NCI-H345 treated with DMSO at 0.1 percent for 48 hours (cell line): ENCODE data around the gene SLC34A1.
"Not testable (repeated sequence)": the region's sequence is repeated elsewhere in the genome, so short reads cannot be mapped to it uniquely, and the experiment has no call there.

Experiments
- DNase-seq: peaks from one replicate; lab custom pipeline; 2025; ENCODE audit not compliant: unreplicated experiment; lab: John Stamatoyannopoulos, UW

The SLC34A1 gene, protein sequence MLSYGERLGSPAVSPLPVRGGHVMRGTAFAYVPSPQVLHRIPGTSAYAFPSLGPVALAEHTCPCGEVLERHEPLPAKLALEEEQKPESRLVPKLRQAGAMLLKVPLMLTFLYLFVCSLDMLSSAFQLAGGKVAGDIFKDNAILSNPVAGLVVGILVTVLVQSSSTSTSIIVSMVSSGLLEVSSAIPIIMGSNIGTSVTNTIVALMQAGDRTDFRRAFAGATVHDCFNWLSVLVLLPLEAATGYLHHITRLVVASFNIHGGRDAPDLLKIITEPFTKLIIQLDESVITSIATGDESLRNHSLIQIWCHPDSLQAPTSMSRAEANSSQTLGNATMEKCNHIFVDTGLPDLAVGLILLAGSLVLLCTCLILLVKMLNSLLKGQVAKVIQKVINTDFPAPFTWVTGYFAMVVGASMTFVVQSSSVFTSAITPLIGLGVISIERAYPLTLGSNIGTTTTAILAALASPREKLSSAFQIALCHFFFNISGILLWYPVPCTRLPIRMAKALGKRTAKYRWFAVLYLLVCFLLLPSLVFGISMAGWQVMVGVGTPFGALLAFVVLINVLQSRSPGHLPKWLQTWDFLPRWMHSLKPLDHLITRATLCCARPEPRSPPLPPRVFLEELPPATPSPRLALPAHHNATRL

DNA sequence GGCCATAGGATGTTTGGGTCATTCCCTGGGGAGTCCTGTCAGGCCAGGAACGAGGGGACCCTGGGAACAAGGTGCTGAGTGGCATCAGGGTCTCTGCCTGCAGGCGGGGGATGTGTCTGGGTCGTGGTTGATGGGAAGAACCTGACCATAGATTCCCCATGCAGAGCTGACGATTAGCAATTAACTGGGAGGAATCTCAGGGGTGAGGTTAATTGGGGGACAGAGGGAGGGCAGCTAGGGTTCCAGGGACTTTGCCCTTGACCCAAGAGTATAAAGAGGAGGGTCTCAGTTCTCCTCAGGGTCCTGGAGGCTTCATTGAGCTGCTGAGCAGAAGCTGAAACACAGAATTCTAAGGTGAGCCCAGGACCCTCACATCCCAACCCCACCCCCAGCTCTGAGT is at the start of gene SLC34A1:
Gene SLC34A1, plus strand, starts transcription at position 301 of the 400 bp plus-strand sequence. CDS start 1,308 bp downstream, outside the sequence.
- DNase-seq = no peak

- DNase-seq = no peak
These were observed 49.2 kb upstream of the SLC34A1 start for GRCh38 chr5:177334781-177335700.

DNA sequence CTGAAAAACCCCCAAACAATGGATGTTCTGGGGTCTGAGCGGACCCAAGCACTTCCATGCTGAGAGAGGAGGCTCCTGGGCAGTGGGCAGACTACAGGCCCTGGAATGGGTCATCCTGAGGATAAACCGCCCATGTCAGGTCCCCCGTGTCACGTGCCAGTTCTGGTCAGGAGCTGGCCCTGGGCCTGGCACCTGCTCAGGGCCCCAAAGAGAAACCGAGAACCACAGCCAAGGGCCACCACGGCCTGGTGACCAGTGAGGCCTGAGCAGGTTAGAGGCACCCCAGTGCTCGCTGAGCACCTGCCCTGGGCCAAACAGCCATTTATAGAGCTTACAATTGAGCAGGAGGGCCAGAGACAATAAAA is 48.6 kb upstream of the SLC34A1 start:
- no peak for DNase-seq

GRCh38 chr5:177336112-177336511 is 48.1 kb upstream of the SLC34A1 start:
- no peak for DNase-seq

GRCh38 chr5:177336603-177337494 is 47.4 kb upstream of the SLC34A1 start:
- no peak for DNase-seq

DNA sequence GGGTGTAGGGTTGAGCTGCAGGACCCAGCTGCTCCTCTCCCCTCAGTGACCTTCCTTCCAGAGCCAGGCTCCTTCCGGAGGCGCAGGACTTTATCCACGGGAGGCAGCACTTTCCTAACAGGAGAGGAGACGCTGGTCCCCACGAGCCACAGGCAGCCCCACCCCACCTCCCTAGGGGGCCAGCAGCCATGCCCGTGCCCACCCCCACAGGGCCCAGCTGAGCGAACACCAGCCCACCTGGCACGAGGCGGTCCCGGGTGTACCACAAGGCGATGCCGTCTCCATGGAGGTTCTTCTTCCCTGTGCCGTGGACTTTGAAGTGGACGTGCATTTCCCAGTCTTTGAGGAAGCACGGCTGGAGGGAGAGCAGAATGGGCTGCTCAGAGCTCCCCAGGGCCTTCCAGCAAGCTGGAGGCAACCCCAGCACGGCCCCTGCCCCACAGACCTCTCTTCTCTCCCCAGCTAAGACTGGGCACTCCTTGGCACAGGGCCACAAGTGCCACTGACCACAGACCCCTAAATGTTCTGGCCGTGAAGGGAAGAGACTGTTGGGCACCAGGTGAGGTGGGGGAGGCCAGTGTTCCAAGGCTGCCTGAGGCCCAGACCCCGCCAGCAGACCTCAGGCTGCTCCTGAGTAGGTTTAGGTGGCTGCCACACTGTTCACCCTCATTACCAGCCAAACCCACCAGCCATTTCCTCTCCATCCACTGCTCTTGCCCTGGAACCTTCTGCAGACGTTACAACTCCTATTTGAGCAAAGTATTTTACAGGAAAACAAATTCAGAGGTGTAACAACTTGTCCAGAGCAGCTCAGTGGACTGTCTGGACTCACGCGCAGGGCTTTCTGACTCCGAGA is 45.8 kb upstream of the SLC34A1 start:
- DNase-seq = no peak

DNA sequence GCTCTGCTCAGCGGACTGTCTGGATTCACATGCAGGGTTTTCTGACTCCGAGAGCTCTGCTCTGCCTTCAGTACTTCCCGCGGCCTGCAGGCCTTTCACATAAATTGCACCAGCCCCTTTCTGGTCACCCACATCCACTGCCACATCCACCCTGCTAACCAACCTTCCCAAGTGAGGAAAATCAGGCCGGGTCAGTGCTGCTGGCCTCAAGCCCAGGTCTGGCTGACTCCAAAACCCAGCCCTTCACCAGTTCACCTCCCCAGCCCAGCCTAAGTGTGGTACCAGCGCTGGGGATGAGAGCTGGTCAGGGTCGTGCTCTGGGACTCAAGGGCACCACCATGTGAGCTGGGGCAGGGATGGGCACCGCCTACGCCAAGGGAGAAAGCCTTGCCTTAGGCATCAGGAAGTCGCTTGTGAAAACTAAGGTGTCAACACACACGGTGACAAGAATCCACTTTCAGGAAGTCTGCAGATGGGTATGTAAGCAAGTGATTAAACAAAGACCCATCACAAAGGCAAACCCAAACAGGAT is 45.1 kb upstream of the SLC34A1 start:
- no peak for DNase-seq

DNA sequence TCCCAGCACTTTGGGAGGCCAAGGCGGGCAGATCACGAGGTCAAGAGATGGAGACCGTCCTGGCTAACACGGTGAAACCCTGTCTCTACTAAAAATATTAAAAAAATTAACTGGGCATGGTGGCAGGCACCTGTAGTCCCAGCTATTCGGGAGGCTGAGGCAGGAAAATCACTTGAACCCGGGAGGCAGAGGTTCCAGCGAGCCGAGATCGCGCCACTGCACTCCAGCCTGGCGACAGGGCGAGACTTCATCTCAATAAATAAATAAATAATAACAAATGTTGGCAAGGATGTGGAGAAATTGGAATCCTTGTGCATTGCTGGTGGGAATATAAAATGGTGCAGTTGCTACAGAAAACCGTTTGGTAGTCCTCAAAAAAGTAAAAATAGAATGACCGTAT is 41.2 kb upstream of the SLC34A1 start:
- DNase-seq = not testable (repeated sequence)

DNA sequence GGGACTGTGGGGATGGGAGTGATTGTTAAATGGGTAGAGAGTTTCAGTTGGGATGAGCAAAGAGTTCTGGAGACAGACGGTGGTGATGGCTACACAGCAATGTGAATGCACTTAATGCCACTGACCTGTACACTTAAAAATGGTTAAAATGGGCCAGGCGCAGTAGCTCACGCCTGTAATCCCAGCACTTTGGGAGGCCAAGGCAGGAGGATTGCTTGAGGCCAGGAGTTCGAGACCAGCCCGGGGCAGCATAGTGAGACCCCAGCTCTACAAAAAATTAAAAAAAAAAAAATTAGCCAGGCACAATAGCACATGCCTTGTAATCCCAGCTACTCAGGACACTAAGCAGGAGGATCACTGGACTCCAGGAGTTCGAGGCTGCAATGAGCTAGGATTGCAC is 40.5 kb upstream of the SLC34A1 start:
- DNase-seq = no peak

GRCh38 chr5:177344891-177345290 is 39.3 kb upstream of the SLC34A1 start:
- no peak for DNase-seq

- DNase-seq = no peak
These were observed 37.4 kb upstream of the SLC34A1 start for GRCh38 chr5:177346820-177347219.

GRCh38 chr5:177347699-177348098 is 36.5 kb upstream of the SLC34A1 start:
- no peak for DNase-seq

DNA sequence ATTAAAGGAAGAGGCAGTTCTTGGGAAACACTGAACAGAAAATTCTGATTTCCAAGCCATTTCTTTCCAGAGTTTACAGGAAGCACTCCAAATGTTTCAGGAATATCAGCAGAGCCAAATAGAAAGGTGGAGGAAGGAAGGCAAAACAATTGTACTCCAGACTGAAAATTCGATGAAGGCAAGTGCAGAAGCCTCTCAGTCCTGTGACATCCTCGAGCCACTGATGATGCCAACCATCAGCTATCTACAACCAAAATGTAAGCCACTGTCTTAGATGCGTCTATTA is 34.9 kb upstream of the SLC34A1 start:
- no peak for DNase-seq

DNA sequence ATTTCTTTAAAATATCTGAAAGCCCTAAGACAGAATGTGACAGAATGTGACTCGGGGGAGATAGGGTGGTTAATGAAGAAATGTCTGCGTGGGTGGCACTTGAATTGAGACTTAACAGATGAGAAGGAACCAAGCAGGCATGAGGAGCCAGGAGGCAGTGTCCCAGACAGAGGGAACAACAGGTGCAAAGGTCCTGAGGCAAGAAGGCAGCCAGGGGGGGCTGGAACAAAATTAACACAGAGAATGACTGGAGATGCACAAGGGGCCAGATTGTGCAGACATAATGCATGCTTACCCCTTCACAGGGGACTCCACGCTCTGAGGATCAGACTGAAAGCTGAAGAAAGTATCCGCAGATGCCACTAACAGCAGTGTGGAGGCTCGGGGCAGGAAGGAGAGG is 34.5 kb upstream of the SLC34A1 start:
- no peak for DNase-seq

DNA sequence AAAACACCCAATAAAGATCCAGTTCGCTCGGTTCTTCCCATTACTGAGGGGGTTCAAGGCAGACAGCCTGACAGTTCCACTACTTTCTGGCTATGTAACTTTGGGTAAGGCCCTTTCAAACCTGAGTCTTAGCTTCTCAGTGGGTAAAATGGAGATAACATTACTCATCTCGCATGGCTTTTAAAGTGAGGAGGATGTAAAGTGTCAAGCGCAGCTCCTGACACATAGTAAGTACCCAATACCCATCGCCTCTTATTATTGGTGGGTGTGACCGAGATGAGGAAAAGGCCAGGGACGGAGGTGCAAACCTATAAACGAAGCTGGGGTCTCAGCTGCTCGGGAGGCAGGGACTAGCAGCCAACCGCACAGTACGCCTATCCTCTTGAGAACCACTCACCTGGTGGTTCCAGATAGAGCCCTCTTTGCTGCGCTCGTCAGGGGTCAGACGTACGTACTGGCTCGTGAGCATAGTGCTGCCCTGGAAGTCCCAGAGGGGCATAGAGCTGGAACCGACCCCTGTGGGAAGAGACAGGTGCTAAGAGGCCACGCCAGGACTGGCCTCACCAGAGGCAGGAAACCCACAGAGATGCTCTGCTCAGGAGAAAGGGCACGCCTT is 33.4 kb upstream of the SLC34A1 start:
- no peak for DNase-seq

DNA sequence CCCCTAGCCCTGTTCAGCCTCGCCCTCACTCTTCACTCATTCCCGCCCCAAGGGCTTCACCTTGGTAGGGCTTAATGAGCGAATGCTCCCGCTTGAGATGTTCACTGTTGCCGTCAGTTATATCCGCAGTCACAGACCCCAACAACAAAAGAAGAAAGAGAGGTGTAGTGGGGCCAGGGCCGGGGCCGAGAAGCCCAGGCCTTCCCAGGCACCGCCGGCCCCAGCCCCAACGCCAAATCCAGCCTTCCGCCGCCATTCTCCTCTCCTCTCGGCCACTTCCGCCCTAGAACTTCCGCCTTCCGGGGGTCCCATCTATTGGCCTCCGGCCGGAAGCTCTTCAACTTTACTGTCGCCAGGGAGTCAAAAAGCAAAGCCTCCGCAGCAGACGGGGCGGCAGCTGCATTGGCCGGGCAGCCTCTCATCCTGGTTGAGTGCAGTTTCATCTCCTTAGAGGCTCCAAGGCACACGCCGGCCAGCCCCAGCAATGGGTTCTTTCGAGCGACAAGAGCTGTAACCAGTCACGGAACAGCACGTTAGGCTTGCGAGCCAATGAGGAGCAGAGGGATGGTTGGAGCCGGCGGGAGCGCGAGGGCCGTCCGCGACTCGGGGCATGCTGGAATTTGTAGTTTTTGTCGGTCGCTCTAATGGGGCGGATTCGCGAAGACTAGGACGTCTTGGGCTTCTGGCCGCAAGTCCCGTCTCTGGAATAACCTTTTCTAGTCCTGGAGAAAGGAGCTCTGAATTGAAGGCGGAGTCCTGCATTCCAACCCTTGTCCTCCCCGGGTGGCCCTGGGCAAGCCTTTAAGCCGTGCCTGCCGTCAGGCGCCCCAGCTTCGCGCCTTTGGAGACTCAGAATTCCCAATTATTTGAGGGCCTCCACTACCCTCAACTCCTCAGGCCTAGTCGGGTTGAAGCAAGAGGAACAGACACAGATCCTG is 32.6 kb upstream of the SLC34A1 start, which contains the start of gene LMAN2:
Gene LMAN2, minus strand, starts transcription at position 277 of the 938 bp plus-strand sequence. Its CDS starts 21 bp downstream, at position 256.
- DNase-seq = peak; percentile 96

GRCh38 chr5:177353093-177353492 is 31.1 kb upstream of the SLC34A1 start:
- no peak for DNase-seq

- DNase-seq = no peak
These were observed 30.0 kb upstream of the SLC34A1 start for GRCh38 chr5:177354256-177354655.
